GM19324 (cell line): Measurements from ENCODE around the gene IL1RAPL2.
"Not testable (repeated sequence)": the region's sequence is repeated elsewhere in the genome, so short reads cannot be mapped to it uniquely, and the experiment has no call there.

Experiments
- ATAC-seq: cut with Tn5 transposase; IDR thresholded peaks from one replicate; pipeline ENCODE4 v1.9.1; 2021; ENCODE audit warnings: mild to moderate bottlenecking, moderate library complexity; ENCODE audit not compliant: unreplicated experiment, low FRiP score

IL1RAPL2 gene

DNA sequence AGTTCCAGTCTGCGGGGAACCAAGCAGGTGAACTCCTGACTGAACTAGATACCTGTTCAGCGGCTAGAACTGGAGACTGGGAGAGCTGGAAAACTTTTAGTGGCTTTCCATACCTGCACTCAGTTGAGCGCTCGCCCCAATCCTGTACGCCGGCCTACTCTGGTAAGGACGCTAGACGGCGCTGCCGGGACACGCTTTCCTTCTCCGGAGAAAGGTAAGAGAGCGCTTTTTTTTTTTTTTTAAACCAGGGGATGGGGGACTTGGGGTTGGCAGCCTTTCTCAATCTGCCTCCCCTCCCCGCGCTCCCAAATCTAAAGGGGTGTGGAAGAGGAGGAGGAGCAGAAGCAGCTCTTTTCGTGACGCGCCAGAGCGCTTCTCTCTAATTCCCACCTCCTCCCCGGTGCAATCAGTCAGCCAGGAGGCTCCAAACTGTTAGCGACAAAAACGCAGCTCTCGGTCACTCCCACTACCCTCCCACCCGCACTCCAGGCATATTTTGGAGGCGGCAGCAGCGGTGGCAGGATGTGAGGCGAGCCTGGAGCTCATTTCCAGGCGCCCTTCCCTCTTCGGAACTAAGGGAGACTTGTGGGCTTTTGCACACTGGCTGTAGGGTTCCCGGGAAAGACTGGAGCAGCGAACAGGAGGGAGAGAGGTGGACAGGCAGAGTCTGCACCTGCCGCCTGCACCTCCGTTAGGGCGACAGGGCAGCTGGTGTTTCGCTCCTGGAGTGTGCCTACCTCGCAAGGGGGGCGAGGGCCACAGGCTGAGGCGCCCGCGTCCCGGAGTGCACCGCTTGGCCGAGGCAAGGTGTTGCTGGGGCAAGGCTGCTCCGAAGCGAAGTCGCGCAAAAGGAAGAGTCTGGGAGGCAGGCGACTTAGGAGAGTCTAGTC lies at the start of gene IL1RAPL2:
Gene IL1RAPL2, plus strand, starts transcription at position 409 of the 890 bp plus-strand sequence.
- no peak for ATAC-seq

- no peak for ATAC-seq
These were observed 43.6 kb upstream of the IL1RAPL2 start for GRCh38 chrX:104522386-104522785.

- no peak for ATAC-seq
These were observed 42.1 kb upstream of the IL1RAPL2 start for GRCh38 chrX:104523858-104524257.

DNA sequence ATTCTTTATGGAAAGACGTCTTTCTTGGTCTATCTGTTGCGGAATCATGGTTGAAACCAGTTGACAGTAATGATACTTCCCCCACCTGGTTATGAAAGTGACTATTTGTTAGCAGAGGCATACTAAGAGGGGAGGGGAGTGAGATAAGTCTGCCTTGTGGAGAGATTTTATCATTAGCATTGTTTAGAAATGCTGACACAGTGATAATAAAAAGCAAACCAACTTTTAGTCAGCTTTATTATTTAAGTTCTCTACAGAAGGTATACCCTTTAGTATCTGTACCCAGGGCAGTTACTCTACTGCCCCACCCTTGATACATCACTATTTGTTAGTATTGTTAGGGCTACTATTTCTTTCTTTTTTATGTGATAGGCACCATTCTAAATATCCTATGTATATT lies 26.9 kb upstream of the IL1RAPL2 start:
- ATAC-seq: no peak

- ATAC-seq: not testable (repeated sequence)
These were observed 23.6 kb upstream of the IL1RAPL2 start for GRCh38 chrX:104542447-104542846.

GRCh38 chrX:104564335-104564734 lies 1.7 kb upstream of the IL1RAPL2 start:
- ATAC-seq: no peak

- no peak for ATAC-seq
These were observed 887 bp upstream of the IL1RAPL2 start for GRCh38 chrX:104564921-104565703.

- no peak for ATAC-seq
These were observed 892 bp downstream of the IL1RAPL2 start for GRCh38 chrX:104566681-104567501.

- no peak for ATAC-seq
These were observed 1.5 kb downstream of the IL1RAPL2 start for GRCh38 chrX:104567506-104567905.

GRCh38 chrX:104568304-104568915 lies 2.4 kb downstream of the IL1RAPL2 start:
- ATAC-seq: no peak

GRCh38 chrX:104618106-104618895 lies 52.3 kb downstream of the IL1RAPL2 start:
- no peak for ATAC-seq

GRCh38 chrX:104621781-104622180 lies 55.8 kb downstream of the IL1RAPL2 start:
- ATAC-seq: no peak

DNA sequence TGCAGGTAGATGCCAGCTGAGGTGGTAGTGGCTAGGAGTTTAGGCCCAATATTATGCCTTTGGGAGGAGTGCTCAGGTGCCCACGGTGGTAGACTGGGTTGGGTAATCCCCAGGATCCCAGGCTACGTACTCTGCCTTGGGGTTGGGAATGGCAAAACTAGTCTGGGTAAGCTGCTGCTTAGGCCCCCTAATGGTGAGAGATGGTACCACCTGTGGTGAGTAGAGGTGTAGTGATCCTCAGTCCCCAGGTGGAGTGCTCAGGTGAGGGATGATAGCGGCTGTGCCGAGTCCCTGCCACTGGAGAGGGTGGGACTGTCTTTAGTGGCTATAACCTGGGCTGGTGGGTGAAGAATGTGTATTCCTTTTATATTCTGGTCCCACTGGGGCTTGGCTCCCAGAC lies 75.2 kb downstream of the IL1RAPL2 start:
- ATAC-seq: no peak

DNA sequence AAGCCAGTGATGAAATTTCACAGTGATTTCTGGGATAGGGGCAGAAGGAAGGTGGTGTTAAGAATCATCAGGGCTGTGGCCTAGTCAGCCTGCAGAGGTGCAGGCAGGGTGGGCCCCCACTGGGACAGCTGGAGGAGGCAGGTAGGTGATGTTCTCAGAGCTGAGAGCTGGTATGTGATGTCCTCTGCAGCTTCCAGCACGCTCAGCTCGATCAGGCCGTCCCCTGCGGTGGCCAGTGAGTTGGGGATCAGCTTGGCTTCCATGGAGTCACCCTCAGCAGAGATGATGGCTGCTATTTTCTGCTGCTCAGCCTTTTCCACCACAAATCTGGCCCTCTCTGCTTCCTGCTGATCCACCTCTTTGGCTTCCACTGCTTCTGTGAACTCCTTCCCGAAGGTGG lies 81.1 kb downstream of the IL1RAPL2 start:
- no peak for ATAC-seq

DNA sequence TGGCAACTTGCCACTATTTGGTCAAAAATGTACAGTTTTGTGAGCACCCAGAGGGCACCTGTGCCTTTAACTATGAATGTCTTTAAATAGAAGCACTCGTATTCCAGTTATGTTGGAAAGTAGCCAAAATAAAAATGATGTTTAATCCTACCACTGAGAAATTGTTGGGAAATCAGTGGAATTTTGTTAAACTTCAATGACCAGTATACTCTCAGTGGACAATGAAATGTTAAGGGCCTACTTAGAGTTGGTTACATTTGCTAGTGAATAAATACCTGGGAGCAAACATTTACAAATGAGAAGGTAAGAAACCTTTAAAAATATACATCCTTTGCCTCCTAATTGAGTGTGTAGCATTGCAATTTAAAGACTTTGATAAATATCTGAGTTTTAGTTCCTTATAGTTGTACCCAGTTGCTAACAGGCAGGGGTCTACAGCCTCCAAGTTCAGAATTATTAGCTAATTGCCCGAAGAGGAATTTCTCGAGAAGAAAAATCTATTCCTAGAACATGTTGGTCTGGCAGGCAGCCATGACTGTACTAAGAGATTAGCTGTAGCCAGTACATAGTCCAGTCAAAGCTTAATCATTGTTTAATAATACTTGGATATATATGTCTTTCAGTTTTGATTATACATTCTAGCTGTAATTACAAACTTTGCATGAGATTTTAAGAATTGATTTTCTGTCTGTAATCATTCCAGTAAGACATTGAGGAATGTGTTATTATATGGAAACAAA lies 93.2 kb downstream of the IL1RAPL2 start:
- no peak for ATAC-seq

DNA sequence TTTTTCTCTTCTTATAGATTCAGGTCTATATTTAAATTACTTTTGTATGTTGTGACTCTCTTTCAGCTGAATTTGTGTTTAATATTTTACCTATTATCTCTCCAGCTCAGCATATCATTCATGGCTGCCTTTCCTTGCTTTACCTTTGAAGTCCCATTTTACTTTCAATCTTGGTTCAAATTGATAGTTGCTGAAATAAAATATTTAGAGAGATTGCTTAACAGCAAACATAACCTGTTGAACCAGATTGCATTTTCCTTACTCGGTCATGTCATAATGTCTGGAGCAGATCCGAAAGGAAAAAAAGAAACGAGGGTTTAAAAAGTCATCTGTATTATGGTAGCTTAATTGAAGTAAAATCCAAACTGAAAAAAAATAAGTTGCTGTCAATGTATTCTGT lies 94.1 kb downstream of the IL1RAPL2 start:
- ATAC-seq: no peak

DNA sequence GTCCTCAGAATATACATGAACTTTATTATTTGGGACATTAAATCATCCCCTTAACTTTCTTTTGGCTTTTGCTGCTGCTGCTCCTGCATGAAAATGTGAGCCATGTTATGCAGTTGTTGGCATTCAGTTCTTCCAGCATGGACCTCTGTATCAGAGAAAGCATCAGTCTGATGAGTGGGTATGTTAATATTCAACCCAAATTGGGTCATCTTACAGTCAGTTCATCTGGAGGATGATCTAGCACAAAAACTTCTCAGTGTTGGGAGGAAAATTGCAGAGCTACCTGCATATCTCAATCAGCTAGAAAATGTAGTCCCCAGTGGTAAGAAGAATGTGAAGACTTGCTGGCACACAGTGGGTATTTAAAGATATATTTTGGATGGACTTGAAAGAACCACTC lies 96.7 kb downstream of the IL1RAPL2 start:
- ATAC-seq: no peak

DNA sequence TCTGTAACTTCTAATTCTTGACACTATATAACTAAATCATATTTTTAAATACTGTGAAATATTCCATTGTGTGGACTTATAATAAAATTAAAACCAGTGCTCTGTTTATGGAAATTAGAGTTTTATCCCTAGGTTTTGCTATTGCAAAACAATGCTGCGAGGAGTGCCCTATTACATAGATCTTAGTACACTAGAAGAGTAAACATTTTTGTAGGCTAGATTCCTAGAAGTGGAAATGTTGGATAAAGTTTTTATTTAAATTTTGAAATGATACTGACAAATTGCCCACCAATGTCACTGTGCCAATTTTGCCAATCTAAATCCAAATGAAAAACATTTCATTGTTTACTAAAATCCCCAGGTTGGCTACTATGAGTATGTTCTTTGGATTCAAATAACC lies 99.7 kb downstream of the IL1RAPL2 start:
- ATAC-seq: no peak

DNA sequence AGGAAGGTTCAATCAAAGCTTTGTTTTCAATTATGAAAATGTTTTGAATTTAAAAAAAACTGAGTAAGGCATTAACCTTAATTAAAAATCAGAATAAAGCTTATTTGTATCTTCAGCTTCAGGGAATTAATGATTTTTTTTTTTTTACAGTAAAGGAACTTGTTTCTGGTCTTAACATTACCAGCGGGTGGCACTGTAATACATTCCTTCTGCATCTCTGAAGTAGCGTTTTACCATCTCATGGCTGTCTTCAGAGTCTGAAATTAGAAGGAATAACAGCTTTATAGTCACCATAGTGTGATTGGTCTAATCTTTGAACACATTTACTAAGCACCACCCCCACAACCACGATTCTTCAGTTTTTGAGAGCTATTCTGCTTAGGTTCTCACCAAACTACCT lies 102.6 kb downstream of the IL1RAPL2 start:
- ATAC-seq: no peak
